Spinal cord (tissue), 10 donors: ENCODE measurements around the gene ZC2HC1B. TPM values are rescaled to one million over a fixed set of nuclear protein-coding genes. Genes with fewer than 3 reads are reported as not detected.
A peak's percentile ranks its signal among the peaks of the same experiment; 100 is the strongest.
"Not testable (repeated sequence)": the region's sequence is repeated elsewhere in the genome, so short reads cannot be mapped to it uniquely, and the experiment has no call there.

Experiments used
- DNase-seq, 6 donors: peaks; one replicate each; pipeline versions ENCODE4 v3.0.0 to v3.0.0-alpha.2; 2013 to 2015; ENCODE audit warnings: low spot score in 6 of 6, low read depth in 4 of 6
- H3K27ac ChIP-seq: one replicate; pipeline ENCODE4 v1.5.1; 2013; ENCODE audit warnings: low read depth, low read length, control low read depth
- H3K27me3 ChIP-seq: one replicate; pipeline ENCODE4 v1.6.1; 2013; ENCODE audit warnings: low read length; ENCODE audit not compliant: control insufficient read depth, insufficient read depth
- H3K36me3 ChIP-seq: one replicate; pipeline ENCODE4 v1.6.1; 2013; ENCODE audit warnings: low read length; ENCODE audit not compliant: control insufficient read depth, insufficient read depth
- H3K4me1 ChIP-seq: one replicate; pipeline ENCODE4 v1.6.1; 2013; ENCODE audit warnings: low read length; ENCODE audit not compliant: control insufficient read depth, insufficient read depth
- H3K4me3 ChIP-seq: one replicate; pipeline ENCODE4 v1.5.1; 2013; ENCODE audit warnings: low read depth, low read length, control low read depth
- H3K9me3 ChIP-seq: one replicate; pipeline ENCODE4 v1.6.1; 2013; ENCODE audit warnings: low read length; ENCODE audit not compliant: control insufficient read depth, insufficient read depth
- whole genome bisulfite sequencing: methylation state at CpG from one replicate; pipeline ENCODE4 v1.1.5; 2013; ENCODE audit warnings: missing lambda C conversion rate; ENCODE audit not compliant: insufficient coverage; 5-methylcytosine and 5-hydroxymethylcytosine counted together
- polyA plus RNA-seq, 2 donors: library from polyadenylated mRNA; unstranded; fragments of 120-200 nt; gene quantifications; one replicate each; pipeline ENCODE4 v1.2.1, GENCODE V29; 2013; ENCODE audit not compliant: insufficient read length in 2 of 2
- total RNA-seq, 2 donors: library from RNA; depleted of rRNA in 1 of 2; stranded (reverse); fragments of 120-200 nt in 1 of 2; fragments of >200 nt in 1 of 2; gene quantifications; one replicate each; pipeline versions ENCODE4 v1.2.3 to v1.2.4, GENCODE V29; 2013 to 2014
- donor health status: healthy.

Gene ZC2HC1B
- total and polyA plus RNA-seq, 4 donors: 0.17 TPM; not detected in 3

- Histone ChIP-seq H3K4me1 (peaks cover 3% of the 10 kb centered on the region), H3K36me3 (peaks cover 17% of the 10 kb centered on the region), H3K4me3 (peak overlapping the region; percentile 85), H3K27ac (peak overlapping the region; percentile 97), H3K27me3 (no peaks in the 10 kb centered on the region), H3K9me3 (no peaks in the 10 kb centered on the region)
- DNase-seq: peak in 1 of 6 donors; percentile 19
- 0% methylated on average over 1 of the region's 7 CpGs for WGBS
These were observed 21.8 kb upstream of the ZC2HC1B start for GRCh38 chr6:143842461-143842901.

- H3K4me1 ChIP-seq: peaks cover 3% of the 10 kb centered on the region
- H3K27ac ChIP-seq: peak within 1 kb of the TSS; percentile 97
- peak; percentile 93 to 99 (median 96) for DNase-seq
- no peaks in the 10 kb centered on the region for H3K9me3 ChIP-seq
- H3K4me3 ChIP-seq: peak within 1 kb of the TSS; percentile 85
- H3K27me3 ChIP-seq: no peaks in the 10 kb centered on the region
- WGBS: 0% methylated on average over 64 of the region's 64 CpGs
- H3K36me3 ChIP-seq: peaks cover 19% of the 10 kb centered on the region
These were observed 21.2 kb upstream of the ZC2HC1B start, which contains the start of gene LTV1 for GRCh38 chr6:143842902-143843676. Gene LTV1, plus strand, starts transcription at chr6:143843338. Its CDS starts 140 bp downstream, at chr6:143843478.

GRCh38 chr6:143843677-143843999 is 20.6 kb upstream of the ZC2HC1B start:
- WGBS: under 1% methylated on average over 9 of the region's 9 CpGs
- Histone ChIP-seq H3K4me3 (peak overlapping the region; percentile 85), H3K4me1 (peaks cover 3% of the 10 kb centered on the region), H3K9me3 (no peaks in the 10 kb centered on the region), H3K27me3 (no peaks in the 10 kb centered on the region), H3K27ac (peak overlapping the region; percentile 97), H3K36me3 (peaks cover 23% of the 10 kb centered on the region)
- no peak for DNase-seq

GRCh38 chr6:143844006-143844405 is 20.3 kb upstream of the ZC2HC1B start:
- Histone ChIP-seq H3K4me1 (peaks cover 3% of the 10 kb centered on the region), H3K27me3 (no peaks in the 10 kb centered on the region), H3K9me3 (no peaks in the 10 kb centered on the region), H3K4me3 (peak overlapping the region; percentile 85), H3K36me3 (peaks cover 25% of the 10 kb centered on the region), H3K27ac (peak overlapping the region; percentile 97)
- no peak for DNase-seq
- 0% methylated on average over 2 of the region's 4 CpGs for WGBS

GRCh38 chr6:143845033-143845432 is 19.2 kb upstream of the ZC2HC1B start:
- H3K27ac ChIP-seq: no peak overlapping the region
- H3K4me3 ChIP-seq: no peak overlapping the region
- no peak for DNase-seq
- H3K27me3 ChIP-seq: no peaks in the 10 kb centered on the region
- H3K4me1 ChIP-seq: peaks cover 3% of the 10 kb centered on the region
- peaks cover 25% of the 10 kb centered on the region for H3K36me3 ChIP-seq
- 83% methylated on average over 1 of the region's 5 CpGs for WGBS
- no peaks in the 10 kb centered on the region for H3K9me3 ChIP-seq

- 100% methylated on average over 1 of the region's 3 CpGs for WGBS
- not testable (repeated sequence) for H3K27me3 ChIP-seq, H3K4me3 ChIP-seq, H3K4me1 ChIP-seq, H3K27ac ChIP-seq, DNase-seq, H3K9me3 ChIP-seq
- peaks cover 19% of the 10 kb centered on the region for H3K36me3 ChIP-seq
These were observed 12.6 kb upstream of the ZC2HC1B start for GRCh38 chr6:143851706-143852105.

GRCh38 chr6:143855057-143855456 is 9.2 kb upstream of the ZC2HC1B start:
- not testable (repeated sequence) for DNase-seq, H3K27ac ChIP-seq, H3K27me3 ChIP-seq, H3K9me3 ChIP-seq, H3K4me3 ChIP-seq, H3K4me1 ChIP-seq
- H3K36me3 ChIP-seq: peaks cover 26% of the 10 kb centered on the region
- WGBS: no CpG with 5 or more reads among the region's 1 CpG

- not testable (repeated sequence) for DNase-seq, H3K4me1 ChIP-seq, H3K9me3 ChIP-seq, H3K27ac ChIP-seq, H3K4me3 ChIP-seq, H3K27me3 ChIP-seq
- peaks cover 28% of the 10 kb centered on the region for H3K36me3 ChIP-seq
- 100% methylated on average over 3 of the region's 6 CpGs for WGBS
These were observed 7.5 kb upstream of the ZC2HC1B start for GRCh38 chr6:143856762-143857161.

GRCh38 chr6:143857651-143858050 is 6.6 kb upstream of the ZC2HC1B start:
- Histone ChIP-seq H3K4me3 (no peak overlapping the region), H3K9me3 (no peaks in the 10 kb centered on the region), H3K27me3 (no peaks in the 10 kb centered on the region), H3K36me3 (peaks cover 33% of the 10 kb centered on the region), H3K4me1 (no peaks in the 10 kb centered on the region), H3K27ac (no peak overlapping the region)
- no peak for DNase-seq
- 100% methylated on average over 2 of the region's 5 CpGs for WGBS
